A673 (cell line): ENCODE measurements around the gene VWF. TPM values are rescaled to one million over a fixed set of nuclear protein-coding genes. Genes with fewer than 3 reads are reported as not detected.

ENCODE experiments used
- BruUV-seq: library from RNA; stranded (reverse); fragments of 400-500 nt; replicated peaks from 2 replicates; lab custom pipeline; 2021; lab: Mats Ljungman, UMichigan
- CTCF ChIA-PET: fragments of 300-600 bp; sonication (Branson Sonifier 250); formaldehyde crosslinking; loops from one replicate; lab custom pipeline; 2022; ENCODE audit warnings: antibody characterized with exemption; lab: Charles Lee
- POLR2A ChIA-PET: fragments of 300-600 bp; sonication (Branson Sonifier 250); formaldehyde crosslinking; loops from one replicate; lab custom pipeline; 2022; ENCODE audit warnings: antibody characterized with exemption; ENCODE audit not compliant: low non-redundant PET; lab: Charles Lee
- DNase-seq: peaks from one replicate; pipeline ENCODE4 v3.0.0-alpha.2; 2015; ENCODE audit warnings: low spot score
- H3K27ac ChIP-seq: fragments of 200-600 bp; sonication (generic); 2 replicates; pipeline ENCODE4 v1.5.1; 2016; ENCODE audit warnings: mixed run types, low read depth, mild to moderate bottlenecking, mixed read lengths, antibody characterized with exemption, low read length; ENCODE audit not compliant: poor library complexity, severe bottlenecking
- H3K27me3 ChIP-seq: fragments of 200-600 bp; sonication (generic); replicated peaks from 2 replicates; pipeline ENCODE4 v1.6.1; 2017; ENCODE audit warnings: mixed run types, low read depth, mild to moderate bottlenecking, mixed read lengths, antibody characterized with exemption, low read length; ENCODE audit not compliant: insufficient read depth, poor library complexity
- H3K36me3 ChIP-seq: fragments of 200-600 bp; sonication (generic); 2 replicates; pipeline ENCODE4 v1.6.1; 2016; ENCODE audit warnings: mixed run types, mild to moderate bottlenecking, mixed read lengths, antibody characterized with exemption, low read length; ENCODE audit not compliant: insufficient read depth, poor library complexity, severe bottlenecking
- H3K4me1 ChIP-seq: fragments of 200-600 bp; sonication (generic); 2 replicates; pipeline ENCODE4 v1.6.1; 2017; ENCODE audit warnings: mixed run types, mild to moderate bottlenecking, mixed read lengths, antibody characterized with exemption, low read length; ENCODE audit not compliant: insufficient read depth, poor library complexity, severe bottlenecking
- H3K4me3 ChIP-seq: fragments of 200-600 bp; sonication (generic); 2 replicates; pipeline ENCODE4 v1.5.1; 2016; ENCODE audit warnings: low read depth, mixed run types, mild to moderate bottlenecking, mixed read lengths, low read length; ENCODE audit not compliant: poor library complexity, severe bottlenecking
- H3K9me3 ChIP-seq: fragments of 200-600 bp; sonication (generic); 2 replicates; pipeline ENCODE4 v1.6.1; 2016; ENCODE audit warnings: mixed run types, low read depth, mild to moderate bottlenecking, mixed read lengths, antibody characterized with exemption, low read length; ENCODE audit not compliant: poor library complexity, severe bottlenecking
- EZH2 ChIP-seq: fragments of 200-600 bp; sonication (generic); IDR thresholded peaks from 2 replicates; pipeline ENCODE4 v1.6.1; 2017; ENCODE audit warnings: borderline replicate concordance, low read depth, mild to moderate bottlenecking, mixed read lengths, antibody characterized with exemption, low read length; ENCODE audit not compliant: poor library complexity, severe bottlenecking
- intact Hi-C: fragments of 100-400 bp; cut with micrococcal nuclease; formaldehyde crosslinking; loops from one replicate; pipeline ENCODE4 v1.10.0; 2022; ENCODE audit not compliant: unreplicated experiment
- total RNA-seq: library from RNA; stranded (reverse); gene quantifications from 2 replicates; pipeline ENCODE4 v1.2.3, GENCODE V29; 2021
- TF ChIP-seq, protein P1 (sequence below): fragments of 300-800, 200-600 bp; sonication (generic); conservative IDR thresholded peaks from 2 replicates; pipeline ENCODE4 v1.5.1; 2017; ENCODE audit warnings: low read depth, mild to moderate bottlenecking, antibody characterized with exemption, low read length, moderate library complexity, mixed read lengths

Gene VWF
- total RNA-seq, 1 experiment from 2014 or later = not detected

DNA sequence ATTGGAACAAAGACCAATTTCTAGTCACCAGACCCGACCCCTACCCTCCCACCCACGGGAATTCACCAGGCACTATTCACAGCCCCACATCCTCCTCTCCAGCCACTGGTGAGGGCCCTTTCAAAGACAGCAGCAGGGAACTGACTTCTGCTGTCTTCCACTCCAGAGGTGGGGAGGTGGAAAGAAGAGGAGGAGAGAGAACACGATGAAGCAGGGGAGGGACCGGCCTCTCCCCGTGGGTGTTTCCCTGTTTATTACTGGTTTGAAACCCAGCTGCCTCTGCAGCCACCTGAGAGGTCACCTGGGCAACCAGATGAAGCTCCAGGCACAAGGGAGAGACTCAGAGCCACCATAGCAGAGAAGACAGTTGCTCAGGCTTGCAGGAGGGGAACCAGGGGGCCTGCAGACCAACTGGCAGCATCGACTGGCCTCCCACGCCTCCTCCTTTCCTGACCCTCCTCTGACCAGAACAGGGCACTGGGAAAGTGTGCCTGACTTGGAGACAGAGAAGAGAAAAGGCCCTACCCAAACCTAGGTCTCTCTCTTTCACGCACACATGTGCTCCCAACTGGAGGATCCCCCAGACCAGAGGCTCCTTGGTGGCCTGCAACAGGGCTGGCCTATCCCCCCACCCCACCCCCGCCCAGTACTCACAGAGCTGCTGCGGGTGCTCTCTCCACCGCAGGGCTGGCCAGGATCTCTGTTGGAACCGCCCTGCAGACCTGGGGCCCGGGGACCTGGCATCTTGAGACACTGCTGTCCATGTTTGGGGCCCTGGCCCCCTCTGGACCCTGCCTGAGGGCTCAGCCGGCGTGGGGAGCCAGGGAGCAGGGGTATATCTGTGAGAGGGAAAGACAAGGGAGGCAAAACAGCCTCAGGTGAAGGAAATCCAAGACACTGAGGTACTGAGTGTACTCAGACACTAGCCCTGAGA, 202.2 kb downstream of the VWF start:
- H3K36me3 ChIP-seq = no peaks in the 10 kb centered on the region
- no peaks in the 10 kb centered on the region for H3K9me3 ChIP-seq
- intact Hi-C loops = no loop called here
- TF ChIP-seq, protein P1, sequence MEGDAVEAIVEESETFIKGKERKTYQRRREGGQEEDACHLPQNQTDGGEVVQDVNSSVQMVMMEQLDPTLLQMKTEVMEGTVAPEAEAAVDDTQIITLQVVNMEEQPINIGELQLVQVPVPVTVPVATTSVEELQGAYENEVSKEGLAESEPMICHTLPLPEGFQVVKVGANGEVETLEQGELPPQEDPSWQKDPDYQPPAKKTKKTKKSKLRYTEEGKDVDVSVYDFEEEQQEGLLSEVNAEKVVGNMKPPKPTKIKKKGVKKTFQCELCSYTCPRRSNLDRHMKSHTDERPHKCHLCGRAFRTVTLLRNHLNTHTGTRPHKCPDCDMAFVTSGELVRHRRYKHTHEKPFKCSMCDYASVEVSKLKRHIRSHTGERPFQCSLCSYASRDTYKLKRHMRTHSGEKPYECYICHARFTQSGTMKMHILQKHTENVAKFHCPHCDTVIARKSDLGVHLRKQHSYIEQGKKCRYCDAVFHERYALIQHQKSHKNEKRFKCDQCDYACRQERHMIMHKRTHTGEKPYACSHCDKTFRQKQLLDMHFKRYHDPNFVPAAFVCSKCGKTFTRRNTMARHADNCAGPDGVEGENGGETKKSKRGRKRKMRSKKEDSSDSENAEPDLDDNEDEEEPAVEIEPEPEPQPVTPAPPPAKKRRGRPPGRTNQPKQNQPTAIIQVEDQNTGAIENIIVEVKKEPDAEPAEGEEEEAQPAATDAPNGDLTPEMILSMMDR = no peak
- no peak for TF ChIP-seq EZH2
- H3K4me1 ChIP-seq = no peaks in the 10 kb centered on the region
- no peak overlapping the region for H3K27ac ChIP-seq
- CTCF ChIA-PET = no interaction called here
- peaks cover 30% of the 10 kb centered on the region for H3K27me3 ChIP-seq
- DNase-seq = no peak
- no TSS peak for BruUV-seq
- H3K4me3 ChIP-seq = no peak overlapping the region
- POLR2A ChIA-PET = no interaction called here

DNA sequence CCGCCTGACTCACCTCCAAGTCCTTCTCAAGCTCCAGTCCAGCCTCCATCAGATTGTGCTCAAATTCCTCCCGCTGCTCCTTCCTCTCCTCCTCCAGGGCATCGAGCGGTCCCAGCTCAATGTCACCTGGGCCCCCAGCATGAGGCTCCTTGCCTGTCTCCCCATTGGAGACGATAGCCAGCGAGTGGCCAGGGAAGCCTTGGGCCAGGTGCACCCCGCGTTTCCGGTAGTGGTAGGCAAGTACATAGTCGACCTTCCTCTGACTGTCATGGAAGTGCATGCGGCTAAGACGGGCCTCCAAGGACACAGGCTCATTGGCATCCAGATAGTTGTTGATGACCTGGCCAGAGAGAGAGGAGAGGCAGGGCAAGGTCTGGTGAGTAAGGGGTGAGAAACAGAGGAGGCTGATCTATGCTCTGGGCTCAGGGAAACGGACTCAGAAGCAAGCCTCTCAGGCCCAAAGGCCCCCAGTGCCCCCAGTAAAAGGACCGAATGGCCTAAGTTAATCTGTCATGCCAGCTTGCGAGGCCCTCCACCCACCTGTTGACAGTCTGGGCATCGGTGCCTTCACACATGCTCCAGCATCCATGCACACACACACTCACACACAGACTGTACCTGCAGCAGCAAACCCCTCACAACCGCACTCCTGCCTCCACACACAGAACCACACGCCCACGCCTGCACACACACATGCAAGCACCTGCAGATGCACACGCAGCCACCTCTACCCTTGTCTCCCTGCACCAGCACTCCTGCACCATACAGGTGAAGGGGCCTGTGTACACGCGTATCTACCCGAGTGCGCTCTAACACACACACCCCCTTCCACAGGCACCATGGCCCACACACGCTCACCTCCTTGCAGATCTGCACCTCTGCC, 203.2 kb downstream of the VWF start:
- ChIA-PET CTCF (no interaction called here), POLR2A (no interaction called here)
- Histone ChIP-seq H3K27me3 (peaks cover 27% of the 10 kb centered on the region), H3K4me1 (no peaks in the 10 kb centered on the region), H3K27ac (no peak overlapping the region), H3K9me3 (no peaks in the 10 kb centered on the region), H3K4me3 (no peak overlapping the region), H3K36me3 (no peaks in the 10 kb centered on the region)
- DNase-seq = no peak
- BruUV-seq = no TSS peak
- TF ChIP-seq, protein P1 = no peak
- no peak for TF ChIP-seq EZH2
- intact Hi-C loops = no loop called here

DNA sequence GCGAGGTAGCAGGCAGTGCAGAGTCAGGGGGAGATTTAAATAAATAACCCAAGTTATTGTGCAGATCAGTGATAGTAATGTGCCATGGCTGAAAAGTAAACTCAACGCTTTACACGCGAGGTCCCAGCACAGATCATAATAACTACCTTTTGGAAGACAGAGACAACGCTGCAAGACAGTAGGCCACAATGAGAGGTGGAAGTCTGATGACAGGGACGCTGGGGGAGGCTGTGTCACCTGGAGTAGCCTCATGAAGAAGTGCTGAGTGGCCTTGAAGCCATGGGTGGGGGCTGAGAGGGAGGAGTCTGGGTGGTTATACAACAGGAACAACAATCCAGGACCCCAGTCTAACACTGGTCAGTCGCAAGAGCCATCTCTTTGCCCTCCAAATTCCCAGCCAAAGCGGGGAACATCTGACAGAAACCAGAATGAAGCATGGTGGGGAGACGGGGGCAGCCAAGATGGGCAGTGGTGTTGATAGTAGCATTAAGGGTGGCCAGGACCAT, 207.6 kb downstream of the VWF start:
- CTCF ChIA-PET = no interaction called here
- intact Hi-C loops = loop anchor here (10.0 kb wide), 1 partner anchor 118 kb away; no protein-coding TSS in a partner anchor
- TF ChIP-seq EZH2 = no peak
- TF ChIP-seq, protein P1 = no peak
- POLR2A ChIA-PET = no interaction called here
- peaks cover 17% of the 10 kb centered on the region for H3K27me3 ChIP-seq
- H3K4me3 ChIP-seq = no peak overlapping the region
- H3K27ac ChIP-seq = no peak overlapping the region
- no TSS peak for BruUV-seq
- no peak for DNase-seq
- H3K9me3 ChIP-seq = no peaks in the 10 kb centered on the region
- H3K36me3 ChIP-seq = no peaks in the 10 kb centered on the region
- H3K4me1 ChIP-seq = no peaks in the 10 kb centered on the region
